Neural progenitor cell (in vitro differentiated cells): ENCODE results near the gene RNASE12.

Experiments
- CTCF ChIP-seq: fragments of 200-600 bp; sonication (generic); IDR thresholded peaks from 2 replicates; pipeline ENCODE4 v1.5.1; 2017; ENCODE audit warnings: antibody characterized with exemption, mild to moderate bottlenecking
- EZH2 ChIP-seq: fragments of 200-600 bp; sonication (generic); IDR thresholded peaks from 2 replicates; pipeline ENCODE4 v1.6.1; 2017; ENCODE audit warnings: antibody characterized with exemption, mild to moderate bottlenecking, moderate library complexity
- EZH2phosphoT487 ChIP-seq: fragments of 200-600 bp; sonication (generic); IDR thresholded peaks from 2 replicates; pipeline ENCODE4 v1.6.1; 2017; ENCODE audit warnings: antibody characterized with exemption

GRCh38 chr14:20546877-20547276, 44.3 kb downstream of the RNASE12 start:
- TF ChIP-seq CTCF (no peak), EZH2 (no peak), EZH2phosphoT487 (no peak)
